ENCODE measurements around the gene LRP1-AS. TPM values are rescaled to one million over a fixed set of nuclear protein-coding genes. Genes with fewer than 3 reads are reported as not detected.

LRP1-AS gene
- total RNA-seq, 1 experiment from 2014 or later, result not detected

- no peak for DNase-seq (ENCODE audit: low read depth, low spot score)
- H3K79me2 ChIP-seq (ENCODE audit: insufficient read depth, low read length), result no peaks in the 10 kb centered on the region
- no peaks in the 10 kb centered on the region for H4K20me1 ChIP-seq (ENCODE audit: insufficient read depth)
- peaks cover 0 to 3% of the 10 kb centered on the region in 2 experiments; a peak in 2 of 4 replicates for H3K36me3 ChIP-seq (ENCODE audit: control insufficient read depth in 1 of 2, insufficient read depth in 2 of 2, low read length in 2 of 2)
- no peak overlapping the region for H2AFZ ChIP-seq (ENCODE audit: low read depth, low read length, poor library complexity, severe bottlenecking)
- H3K4me2 ChIP-seq (ENCODE audit: low read length), result no peak overlapping the region
- H3K4me3 ChIP-seq (replicated peaks in 1 of 2; ENCODE audit: low read depth in 1 of 2, low read length in 2 of 2), result no peak overlapping the region
- ChIA-PET CTCF (no interaction called here), POLR2A (no interaction called here), RAD21 (ENCODE audit: low non-redundant PET in 1 of 2, low total read pairs in 2 of 2, uncharacterized antibody in 2 of 2, unreplicated experiment in 2 of 2) (interaction anchor here in 1 of 2 experiments (0.7 kb wide), 1 partner anchor 35 kb away, joined by 3 read pairs; no protein-coding TSS in a partner anchor)
- no peaks in the 10 kb centered on the region for H3K9me3 ChIP-seq (ENCODE audit: control insufficient read depth in 1 of 2, insufficient read depth in 1 of 2, low read depth in 1 of 2, low read length in 2 of 2)
- no peaks in the 10 kb centered on the region for H3K27me3 ChIP-seq (ENCODE audit: insufficient read depth, low read length)
- no peak overlapping the region for H3K27ac ChIP-seq (ENCODE audit: low read depth, low read length)
- TF ChIP-seq POLR2AphosphoS5 (IDR thresholded peaks at IDR 0.05; ENCODE audit: low read depth, low read length), result no peak
- no peaks in the 10 kb centered on the region for H3K9me2 ChIP-seq (ENCODE audit: insufficient read depth)
- ATAC-seq, result no peak
- BruUV-seq (replicated peaks), result no TSS peak
- H3K4me1 ChIP-seq (ENCODE audit: control insufficient read depth in 1 of 2, insufficient read depth in 2 of 2, low read length in 2 of 2), result no peaks in the 10 kb centered on the region
- intact Hi-C loops (cut with micrococcal nuclease), result no loop called here
- no peak overlapping the region for H3K9ac ChIP-seq (ENCODE audit: low read length)
Measured at GRCh38 chr12:57194253-57194652, 46.8 kb upstream of the LRP1-AS start.

GRCh38 chr12:57193706-57194245 lies 46.4 kb upstream of the LRP1-AS start:
- POLR2A ChIA-PET, result no interaction called here
- Histone ChIP-seq H4K20me1 (ENCODE audit: insufficient read depth) (no peaks in the 10 kb centered on the region), H3K4me3 (replicated peaks in 1 of 2; ENCODE audit: low read depth in 1 of 2, low read length in 2 of 2) (no peak overlapping the region), H3K27me3 (ENCODE audit: insufficient read depth, low read length) (no peaks in the 10 kb centered on the region), H3K27ac (ENCODE audit: low read depth, low read length) (no peak overlapping the region), H3K4me1 (ENCODE audit: control insufficient read depth in 1 of 2, insufficient read depth in 2 of 2, low read length in 2 of 2) (no peaks in the 10 kb centered on the region), H3K9me3 (ENCODE audit: control insufficient read depth in 1 of 2, insufficient read depth in 1 of 2, low read depth in 1 of 2, low read length in 2 of 2) (no peaks in the 10 kb centered on the region), H3K4me2 (ENCODE audit: low read length) (no peak overlapping the region), H3K36me3 (ENCODE audit: control insufficient read depth in 1 of 2, insufficient read depth in 2 of 2, low read length in 2 of 2) (peaks cover 0 to 3% of the 10 kb centered on the region in 2 experiments; a peak in 2 of 4 replicates), H3K9ac (ENCODE audit: low read length) (no peak overlapping the region), H3K79me2 (ENCODE audit: insufficient read depth, low read length) (no peaks in the 10 kb centered on the region), H3K9me2 (ENCODE audit: insufficient read depth) (no peaks in the 10 kb centered on the region), H2AFZ (ENCODE audit: low read depth, low read length, poor library complexity, severe bottlenecking) (no peak overlapping the region)
- CTCF ChIA-PET, result no interaction called here
- RAD21 ChIA-PET (ENCODE audit: low non-redundant PET in 1 of 2, low total read pairs in 2 of 2, uncharacterized antibody in 2 of 2, unreplicated experiment in 2 of 2), result no interaction called here
- DNase-seq (ENCODE audit: low read depth, low spot score), result no peak
- no TSS peak for BruUV-seq (replicated peaks)
- intact Hi-C loops (cut with micrococcal nuclease), result no loop called here
- TF ChIP-seq RAD21 (IDR thresholded peaks at IDR 0.05; ENCODE audit: low read depth) (no peak), ELF1 (IDR thresholded peaks at IDR 0.05; ENCODE audit: borderline replicate concordance, low read depth) (no peak), SRF (IDR thresholded peaks at IDR 0.05; ENCODE audit: low read depth) (no peak), ATF3 (IDR thresholded peaks at IDR 0.05) (no peak), SP1 (IDR thresholded peaks at IDR 0.05; ENCODE audit: low read depth) (no peak), REST (IDR thresholded peaks at IDR 0.05; ENCODE audit: low read depth) (no peak)
- peak; percentile 26; the same call in 1 of the 2 replicates for ATAC-seq

Data from HCT116 (cell line).